Liver (tissue), 9 donors: ENCODE data around the gene REPS1. TPM values are rescaled to one million over a fixed set of nuclear protein-coding genes. Genes with fewer than 3 reads are reported as not detected.

Experiments
- DNase-seq: peaks from one replicate; pipeline ENCODE4 v3.0.0-alpha.2; 2017; ENCODE audit warnings: low spot score
- H3K27ac ChIP-seq, 2 donors: one replicate each; pipeline ENCODE4 v1.7.0; 2013; ENCODE audit warnings: inconsistent platforms in 2 of 2, low read length in 2 of 2, control low read depth in 1 of 2, low read depth in 1 of 2, mild to moderate bottlenecking in 1 of 2
- H3K27me3 ChIP-seq, 4 donors: one replicate each; pipeline versions ENCODE4 v1.6.1 to v1.7.0; 2013; ENCODE audit warnings: low read length in 3 of 4, inconsistent platforms in 1 of 4, mild to moderate bottlenecking in 1 of 4, moderate library complexity in 1 of 4; ENCODE audit not compliant: control insufficient read depth in 4 of 4, insufficient read depth in 4 of 4
- H3K36me3 ChIP-seq, 4 donors: one replicate each; pipeline versions ENCODE4 v1.6.1 to v1.7.0; 2013; ENCODE audit warnings: low read length in 3 of 4, mild to moderate bottlenecking in 3 of 4, low read depth in 1 of 4, moderate library complexity in 1 of 4; ENCODE audit not compliant: control insufficient read depth in 4 of 4, insufficient read depth in 3 of 4
- H3K4me1 ChIP-seq, 4 donors: one replicate each; pipeline versions ENCODE4 v1.6.1 to v1.7.0; 2013; ENCODE audit warnings: low read length in 3 of 4, mild to moderate bottlenecking in 3 of 4, moderate library complexity in 1 of 4; ENCODE audit not compliant: control insufficient read depth in 4 of 4, insufficient read depth in 4 of 4
- H3K4me3 ChIP-seq, 3 donors: one replicate each; pipeline versions ENCODE4 v1.6.1 to v1.7.0; 2013; ENCODE audit warnings: low read length in 3 of 3, control low read depth in 1 of 3, low read depth in 1 of 3, mild to moderate bottlenecking in 1 of 3
- H3K9ac ChIP-seq, 2 donors: one replicate each; pipeline ENCODE4 v1.7.0; 2013; ENCODE audit warnings: low read length in 2 of 2, mild to moderate bottlenecking in 2 of 2, moderate library complexity in 2 of 2, control low read depth in 1 of 2, low read depth in 1 of 2
- H3K9me3 ChIP-seq, 4 donors: one replicate each; pipeline versions ENCODE4 v1.6.1 to v1.7.0; 2013; ENCODE audit warnings: low read length in 3 of 4; ENCODE audit not compliant: control insufficient read depth in 4 of 4
- ATF3 ChIP-seq: IDR thresholded peaks from 2 replicates; pipeline ENCODE4 v1.6.1; 2016; ENCODE audit warnings: antibody characterized with exemption
- CTCF ChIP-seq: fragments of 150-350 bp; IDR thresholded peaks from 2 replicates; pipeline ENCODE4 v1.5.1; 2017; ENCODE audit warnings: improper control_type of control experiment, low read depth, low read length; ENCODE audit not compliant: missing input control
- EGR1 ChIP-seq, 2 donors: IDR thresholded peaks; 2 replicates each; pipeline ENCODE4 v1.6.1; 2016 to 2018; ENCODE audit warnings: antibody characterized with exemption in 2 of 2, low read depth in 2 of 2
- FOXA2 ChIP-seq: IDR thresholded peaks from 2 replicates; pipeline ENCODE4 v1.6.1; 2016; ENCODE audit warnings: antibody characterized with exemption
- GABPA ChIP-seq, 2 donors: IDR thresholded peaks in 1 of 2; conservative IDR thresholded peaks in 1 of 2; 2 replicates each; pipeline ENCODE4 v1.6.1; 2016; ENCODE audit warnings: antibody characterized with exemption in 2 of 2, mild to moderate bottlenecking in 1 of 2, moderate library complexity in 1 of 2
- HNF4A ChIP-seq, 2 donors: conservative IDR thresholded peaks; 2 replicates each; pipeline ENCODE4 v1.6.1; 2016; ENCODE audit warnings: antibody characterized with exemption in 2 of 2, mild to moderate bottlenecking in 2 of 2
- HNF4G ChIP-seq: IDR thresholded peaks from 2 replicates; pipeline ENCODE4 v1.6.1; 2016; ENCODE audit warnings: antibody characterized with exemption
- JUND ChIP-seq, 2 donors: IDR thresholded peaks; 2 replicates each; pipeline ENCODE4 v1.6.1; 2016; ENCODE audit warnings: antibody characterized with exemption in 2 of 2
- MAX ChIP-seq: IDR thresholded peaks from 2 replicates; pipeline ENCODE4 v1.6.1; 2016; ENCODE audit warnings: antibody characterized with exemption
- NR2F2 ChIP-seq: IDR thresholded peaks from 2 replicates; pipeline ENCODE4 v1.6.1; 2016; ENCODE audit warnings: antibody characterized with exemption
- RXRA ChIP-seq, 2 donors: IDR thresholded peaks; 2 replicates each; pipeline ENCODE4 v1.6.1; 2017 to 2018; ENCODE audit warnings: antibody characterized with exemption in 2 of 2, mild to moderate bottlenecking in 1 of 2
- SP1 ChIP-seq: IDR thresholded peaks from 2 replicates; pipeline ENCODE4 v1.6.1; 2018; ENCODE audit warnings: antibody characterized with exemption, mild to moderate bottlenecking
- YY1 ChIP-seq: IDR thresholded peaks from 2 replicates; pipeline ENCODE4 v1.6.1; 2016; ENCODE audit warnings: antibody characterized with exemption, mild to moderate bottlenecking
- ZBTB33 ChIP-seq: IDR thresholded peaks from 2 replicates; pipeline ENCODE4 v1.6.1; 2016; ENCODE audit warnings: antibody characterized with exemption
- WGBS: extraction: QIAGEN DNeasy Blood & Tissue Kit; methylation state at CpG from one replicate; pipeline ENCODE4 v1.1.7; 2013; 5-methylcytosine and 5-hydroxymethylcytosine counted together
- polyA plus RNA-seq, 2 donors: library from polyadenylated mRNA; stranded (reverse) in 1 of 2; unstranded in 1 of 2; fragments of 200-250 nt in 1 of 2; fragments of >200 nt in 1 of 2; fragmentation: Nextera tagmentation in 1 of 2; extraction: Ambion mirVana in 1 of 2; gene quantifications; one replicate each; pipeline versions ENCODE4 v1.2.1 to v1.2.3, GENCODE V29; 2013 to 2015
- total RNA-seq, 2 donors: library from RNA; depleted of rRNA; stranded (reverse); fragments of >200 nt; gene quantifications; one replicate each; pipeline ENCODE4 v1.2.3, GENCODE V29; 2014
- donor health status: healthy.
- donor health status: healthy.
- donor health status: healthy.
- donor health status: healthy.
- donor health status: healthy.

The REPS1 gene
- total and polyA plus RNA-seq, 4 donors: 12.3 to 46.4 (median 21.1) TPM

GRCh38 chr6:138970159-138970558 is 17.9 kb downstream of the REPS1 start:
- peaks cover 0 to 22% (median 11%) of the 10 kb centered on the region in 4 donors for H3K4me1 ChIP-seq
- H3K27ac ChIP-seq: no peak overlapping the region
- WGBS: 81% methylated on average over 3 of the region's 3 CpGs
- no peaks in the 10 kb centered on the region for H3K9me3 ChIP-seq
- TF ChIP-seq YY1 (no peak), ZBTB33 (no peak), HNF4A (conservative IDR thresholded peaks at IDR 0.05) (no peak), CTCF (no peak), ATF3 (no peak), SP1 (no peak), EGR1 (IDR thresholded peaks at IDR 0.05; ENCODE audit: low read depth in 2 of 2) (no peak), HNF4G (no peak), JUND (IDR thresholded peaks at IDR 0.05) (no peak), GABPA (IDR thresholded peaks at IDR 0.05 in 1 of 2, conservative IDR thresholded peaks at IDR 0.05 in 1 of 2) (no peak), NR2F2 (no peak), RXRA (IDR thresholded peaks at IDR 0.05) (no peak), MAX (no peak)
- H3K27me3 ChIP-seq: no peaks in the 10 kb centered on the region
- no peak overlapping the region for H3K9ac ChIP-seq
- H3K4me3 ChIP-seq: no peak overlapping the region
- DNase-seq: no peak
- H3K36me3 ChIP-seq: no peaks in the 10 kb centered on the region

GRCh38 chr6:138966870-138967269 is 21.2 kb downstream of the REPS1 start:
- no peak overlapping the region for H3K4me3 ChIP-seq
- no peaks in the 10 kb centered on the region for H3K36me3 ChIP-seq
- no peak for DNase-seq
- H3K4me1 ChIP-seq: peaks cover 0 to 9% (median 2%) of the 10 kb centered on the region in 4 donors
- TF ChIP-seq SP1 (no peak), RXRA (IDR thresholded peaks at IDR 0.05) (no peak), GABPA (IDR thresholded peaks at IDR 0.05 in 1 of 2, conservative IDR thresholded peaks at IDR 0.05 in 1 of 2) (no peak)
- no peaks in the 10 kb centered on the region for H3K27me3 ChIP-seq
- H3K9me3 ChIP-seq: no peaks in the 10 kb centered on the region
- no peak overlapping the region for H3K27ac ChIP-seq
- WGBS: 92% methylated on average over 5 of the region's 5 CpGs
- no peak overlapping the region for H3K9ac ChIP-seq

GRCh38 chr6:138965971-138966370 is 22.1 kb downstream of the REPS1 start:
- Histone ChIP-seq H3K36me3 (no peaks in the 10 kb centered on the region), H3K9ac (no peak overlapping the region), H3K9me3 (no peaks in the 10 kb centered on the region), H3K4me3 (no peak overlapping the region), H3K4me1 (peaks cover 0 to 6% (median 0%) of the 10 kb centered on the region in 4 donors), H3K27me3 (no peaks in the 10 kb centered on the region), H3K27ac (no peak overlapping the region)
- WGBS: over 99% methylated on average over 2 of the region's 2 CpGs
- DNase-seq: no peak
- TF ChIP-seq JUND (IDR thresholded peaks at IDR 0.05): no peak
- TF ChIP-seq EGR1 (IDR thresholded peaks at IDR 0.05; ENCODE audit: low read depth in 2 of 2): no peak
- TF ChIP-seq FOXA2: no peak
- no peak for TF ChIP-seq SP1
- TF ChIP-seq CTCF: no peak
- TF ChIP-seq HNF4A (conservative IDR thresholded peaks at IDR 0.05): no peak
